HEK293 (cell line): ENCODE measurements around the gene UNC13A.

Experiments used
- CTCF ChIA-PET: fragments of 350-600 bp; formaldehyde crosslinking; extraction: SDS; loops from one replicate; lab custom pipeline; 2021; ENCODE audit warnings: antibody characterized with exemption; lab: Yijun Ruan, JAX
- POLR2A ChIA-PET: fragments of 300-600 bp; formaldehyde crosslinking; extraction: SDS; loops from one replicate; lab custom pipeline; 2020; ENCODE audit warnings: antibody characterized with exemption, inconsistent platforms; lab: Yijun Ruan, JAX
- H3K27ac ChIP-seq: fragments of 200-500 bp; sonication (Bioruptor generic); 2 replicates; pipeline ENCODE4 v1.5.1; 2014; ENCODE audit warnings: low read depth, low read length, control low read depth, inconsistent platforms; ENCODE audit errors: extremely low read depth
- H3K36me3 ChIP-seq, 2 experiments: fragments of 200-500 bp in 1 of 2; sonication (Bioruptor generic) in 1 of 2; 1 replicate in 1 of 2; 2 replicates in 1 of 2; pipeline ENCODE4 v1.5.1; 2014 to 2017; ENCODE audit warnings: inconsistent platforms in 2 of 2, low read length in 2 of 2; ENCODE audit not compliant: control insufficient read depth in 2 of 2, insufficient read depth in 1 of 2
- H3K4me1 ChIP-seq: fragments of 200-500 bp; sonication (Bioruptor generic); 2 replicates; pipeline ENCODE4 v1.5.1; 2014; ENCODE audit warnings: mild to moderate bottlenecking, low read length, inconsistent platforms; ENCODE audit not compliant: control insufficient read depth, insufficient read depth
- H3K4me3 ChIP-seq: 2 replicates; pipeline ENCODE4 v1.5.1; 2011; ENCODE audit warnings: low read depth, mild to moderate bottlenecking, control low read depth, low read length, moderate library complexity
- H3K9me3 ChIP-seq: fragments of 200-500 bp; sonication (Bioruptor generic); 2 replicates; pipeline ENCODE4 v1.5.1; 2014; ENCODE audit warnings: low read depth, low read length, inconsistent platforms; ENCODE audit not compliant: control insufficient read depth, insufficient read depth
- GLI2 ChIP-seq: fragments of 450-650 bp; formaldehyde crosslinking; IDR thresholded peaks from 2 replicates; pipeline ENCODE4; 2017; ENCODE audit warnings: missing biosample characterization, missing genetic modification characterization, low read depth, borderline replicate concordance
- INSM2 ChIP-seq: fragments of 450-650 bp; formaldehyde crosslinking; IDR thresholded peaks from 2 replicates; pipeline ENCODE4 v1.5.1; 2016; ENCODE audit warnings: missing biosample characterization, missing genetic modification characterization
- KLF1 ChIP-seq: fragments of 450-650 bp; formaldehyde crosslinking; IDR thresholded peaks from 2 replicates; pipeline ENCODE4 v1.5.1; 2016; ENCODE audit warnings: missing biosample characterization, missing genetic modification characterization
- KLF16 ChIP-seq: fragments of 450-650 bp; formaldehyde crosslinking; IDR thresholded peaks from 2 replicates; pipeline ENCODE4 v1.5.1; 2017; ENCODE audit warnings: missing biosample characterization, missing genetic modification characterization
- MZF1 ChIP-seq: fragments of 450-650 bp; formaldehyde crosslinking; IDR thresholded peaks from 2 replicates; pipeline ENCODE4 v1.5.1; 2017; ENCODE audit warnings: missing biosample characterization, missing genetic modification characterization, borderline replicate concordance
- OVOL3 ChIP-seq: fragments of 450-650 bp; formaldehyde crosslinking; IDR thresholded peaks from 2 replicates; pipeline ENCODE4 v1.5.1; 2016; ENCODE audit warnings: missing biosample characterization, missing genetic modification characterization
- REST ChIP-seq: fragments of 450-650 bp; formaldehyde crosslinking; IDR thresholded peaks from 2 replicates; pipeline ENCODE4 v1.5.1; 2016; ENCODE audit warnings: missing biosample characterization, missing genetic modification characterization
- SCRT2 ChIP-seq: fragments of 450-650 bp; formaldehyde crosslinking; IDR thresholded peaks from 2 replicates; pipeline ENCODE4 v1.5.1; 2016; ENCODE audit warnings: missing biosample characterization, missing genetic modification characterization
- WT1 ChIP-seq: fragments of 450-650 bp; formaldehyde crosslinking; IDR thresholded peaks from 2 replicates; pipeline ENCODE4 v1.5.1; 2016; ENCODE audit warnings: missing biosample characterization, missing genetic modification characterization
- ZFHX2 ChIP-seq: fragments of 450-650 bp; formaldehyde crosslinking; conservative IDR thresholded peaks from 2 replicates; pipeline ENCODE4 v1.5.1; 2016; ENCODE audit warnings: missing biosample characterization, missing genetic modification characterization
- ZNF155 ChIP-seq: fragments of 450-650 bp; formaldehyde crosslinking; IDR thresholded peaks from 2 replicates; pipeline ENCODE4 v1.5.1; 2016; ENCODE audit warnings: missing biosample characterization, missing genetic modification characterization
- ZNF157 ChIP-seq: fragments of 450-650 bp; formaldehyde crosslinking; IDR thresholded peaks from 2 replicates; pipeline ENCODE4 v1.5.1; 2016; ENCODE audit warnings: missing biosample characterization, missing genetic modification characterization
- ZNF174 ChIP-seq: fragments of 450-650 bp; formaldehyde crosslinking; IDR thresholded peaks from 2 replicates; pipeline ENCODE4 v1.5.0; 2017; ENCODE audit warnings: missing biosample characterization, mild to moderate bottlenecking, missing genetic modification characterization
- ZNF24 ChIP-seq: fragments of 450-650 bp; formaldehyde crosslinking; IDR thresholded peaks from 2 replicates; pipeline ENCODE4 v1.5.1; 2016; ENCODE audit warnings: missing biosample characterization, missing genetic modification characterization
- ZNF311 ChIP-seq: fragments of 450-650 bp; formaldehyde crosslinking; IDR thresholded peaks from 2 replicates; pipeline ENCODE4 v1.5.1; 2017; ENCODE audit warnings: missing biosample characterization, missing genetic modification characterization, borderline replicate concordance
- ZNF366 ChIP-seq: fragments of 450-650 bp; formaldehyde crosslinking; conservative IDR thresholded peaks from 2 replicates; pipeline ENCODE4 v1.5.1; 2016; ENCODE audit warnings: missing biosample characterization, missing genetic modification characterization
- ZNF37A ChIP-seq: fragments of 450-650 bp; IDR thresholded peaks from 2 replicates; pipeline ENCODE4 v1.5.1; 2018; ENCODE audit warnings: missing biosample characterization, missing genetic modification characterization
- ZNF404 ChIP-seq: fragments of 450-650 bp; formaldehyde crosslinking; IDR thresholded peaks from 2 replicates; pipeline ENCODE4 v1.5.1; 2017; ENCODE audit warnings: missing biosample characterization, missing genetic modification characterization
- ZNF426 ChIP-seq: fragments of 450-650 bp; formaldehyde crosslinking; IDR thresholded peaks from 2 replicates; pipeline ENCODE4 v1.5.1; 2017; ENCODE audit warnings: missing biosample characterization, missing genetic modification characterization, mild to moderate bottlenecking, inconsistent platforms, moderate library complexity
- ZNF629 ChIP-seq: fragments of 450-650 bp; formaldehyde crosslinking; IDR thresholded peaks from 2 replicates; pipeline ENCODE4 v1.5.1; 2017; ENCODE audit warnings: missing biosample characterization, missing genetic modification characterization
- ZNF843 ChIP-seq: fragments of 450-650 bp; formaldehyde crosslinking; IDR thresholded peaks from 2 replicates; pipeline ENCODE4 v1.5.1; 2016; ENCODE audit warnings: missing biosample characterization, missing genetic modification characterization
- ZSCAN16 ChIP-seq: fragments of 450-650 bp; formaldehyde crosslinking; IDR thresholded peaks from 2 replicates; pipeline ENCODE4 v1.5.1; 2016; ENCODE audit warnings: missing biosample characterization, missing genetic modification characterization
- TF ChIP-seq, protein P1 (sequence below): fragments of 450-650 bp; formaldehyde crosslinking; IDR thresholded peaks from 2 replicates; pipeline ENCODE4 v1.5.1; 2017; ENCODE audit warnings: missing biosample characterization, missing genetic modification characterization
- TF ChIP-seq, protein P2 (sequence below): fragments of 450-650 bp; IDR thresholded peaks from 2 replicates; pipeline ENCODE4 v1.5.1; 2018; ENCODE audit warnings: missing biosample characterization, mild to moderate bottlenecking, missing genetic modification characterization
- TF ChIP-seq, protein P3 (sequence below): fragments of 450-650 bp; formaldehyde crosslinking; IDR thresholded peaks from 2 replicates; pipeline ENCODE4 v1.5.1; 2017; ENCODE audit warnings: missing biosample characterization, mild to moderate bottlenecking, missing genetic modification characterization, moderate library complexity
- TF ChIP-seq, protein P4 (sequence below): fragments of 450-650 bp; formaldehyde crosslinking; IDR thresholded peaks from 2 replicates; pipeline ENCODE4 v1.5.1; 2016; ENCODE audit warnings: missing biosample characterization, missing genetic modification characterization
- TF ChIP-seq, protein P5 (sequence below): fragments of 450-650 bp; formaldehyde crosslinking; IDR thresholded peaks from 2 replicates; pipeline ENCODE4 v1.5.1; 2016; ENCODE audit warnings: missing biosample characterization, missing genetic modification characterization

The UNC13A gene

GRCh38 chr19:17686023-17686521 is 2.1 kb downstream of the UNC13A start:
- Histone ChIP-seq H3K27ac (no peak overlapping the region), H3K9me3 (no peaks in the 10 kb centered on the region), H3K4me1 (no peaks in the 10 kb centered on the region), H3K4me3 (no peak overlapping the region), H3K36me3 (no peaks in the 10 kb centered on the region)
- ChIA-PET CTCF (no interaction called here), POLR2A (no interaction called here)
- TF ChIP-seq ZNF157 (tag by site-specific recombination): no peak
- TF ChIP-seq KLF16: no peak
- peak; percentile 31; the same call in 1 of the 2 replicates for TF ChIP-seq ZNF366 (tag by site-specific recombination)
- TF ChIP-seq ZNF843 (tag by site-specific recombination): no peak
- no peak for TF ChIP-seq ZNF155
- no peak for TF ChIP-seq REST
- TF ChIP-seq, protein P1, sequence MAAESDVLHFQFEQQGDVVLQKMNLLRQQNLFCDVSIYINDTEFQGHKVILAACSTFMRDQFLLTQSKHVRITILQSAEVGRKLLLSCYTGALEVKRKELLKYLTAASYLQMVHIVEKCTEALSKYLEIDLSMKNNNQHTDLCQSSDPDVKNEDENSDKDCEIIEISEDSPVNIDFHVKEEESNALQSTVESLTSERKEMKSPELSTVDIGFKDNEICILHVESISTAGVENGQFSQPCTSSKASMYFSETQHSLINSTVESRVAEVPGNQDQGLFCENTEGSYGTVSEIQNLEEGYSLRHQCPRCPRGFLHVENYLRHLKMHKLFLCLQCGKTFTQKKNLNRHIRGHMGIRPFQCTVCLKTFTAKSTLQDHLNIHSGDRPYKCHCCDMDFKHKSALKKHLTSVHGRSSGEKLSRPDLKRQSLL (tag by site-specific recombination): no peak
- no peak for TF ChIP-seq OVOL3 (tag by site-specific recombination)
- 0 out of 2 replicates have a peak, but pooled peaks have one; percentile 13 for TF ChIP-seq ZNF629
- no peak for TF ChIP-seq ZNF311
- TF ChIP-seq ZFHX2 (tag by site-specific recombination): peak; percentile 93
- no peak for TF ChIP-seq GLI2 (tag by site-specific recombination)
- TF ChIP-seq WT1 (tag by site-specific recombination): no peak; the same call in 1 of the 2 replicates
- TF ChIP-seq, protein P2, sequence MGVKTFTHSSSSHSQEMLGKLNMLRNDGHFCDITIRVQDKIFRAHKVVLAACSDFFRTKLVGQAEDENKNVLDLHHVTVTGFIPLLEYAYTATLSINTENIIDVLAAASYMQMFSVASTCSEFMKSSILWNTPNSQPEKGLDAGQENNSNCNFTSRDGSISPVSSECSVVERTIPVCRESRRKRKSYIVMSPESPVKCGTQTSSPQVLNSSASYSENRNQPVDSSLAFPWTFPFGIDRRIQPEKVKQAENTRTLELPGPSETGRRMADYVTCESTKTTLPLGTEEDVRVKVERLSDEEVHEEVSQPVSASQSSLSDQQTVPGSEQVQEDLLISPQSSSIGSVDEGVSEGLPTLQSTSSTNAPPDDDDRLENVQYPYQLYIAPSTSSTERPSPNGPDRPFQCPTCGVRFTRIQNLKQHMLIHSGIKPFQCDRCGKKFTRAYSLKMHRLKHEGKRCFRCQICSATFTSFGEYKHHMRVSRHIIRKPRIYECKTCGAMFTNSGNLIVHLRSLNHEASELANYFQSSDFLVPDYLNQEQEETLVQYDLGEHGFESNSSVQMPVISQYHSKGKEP (tag by site-specific recombination): no peak
- TF ChIP-seq INSM2 (tag by site-specific recombination): no peak
- no peak for TF ChIP-seq ZNF404
- TF ChIP-seq ZNF37A (tag by site-specific recombination): no peak
- no peak for TF ChIP-seq ZNF24
- no peak for TF ChIP-seq ZNF426
- TF ChIP-seq, protein P3, sequence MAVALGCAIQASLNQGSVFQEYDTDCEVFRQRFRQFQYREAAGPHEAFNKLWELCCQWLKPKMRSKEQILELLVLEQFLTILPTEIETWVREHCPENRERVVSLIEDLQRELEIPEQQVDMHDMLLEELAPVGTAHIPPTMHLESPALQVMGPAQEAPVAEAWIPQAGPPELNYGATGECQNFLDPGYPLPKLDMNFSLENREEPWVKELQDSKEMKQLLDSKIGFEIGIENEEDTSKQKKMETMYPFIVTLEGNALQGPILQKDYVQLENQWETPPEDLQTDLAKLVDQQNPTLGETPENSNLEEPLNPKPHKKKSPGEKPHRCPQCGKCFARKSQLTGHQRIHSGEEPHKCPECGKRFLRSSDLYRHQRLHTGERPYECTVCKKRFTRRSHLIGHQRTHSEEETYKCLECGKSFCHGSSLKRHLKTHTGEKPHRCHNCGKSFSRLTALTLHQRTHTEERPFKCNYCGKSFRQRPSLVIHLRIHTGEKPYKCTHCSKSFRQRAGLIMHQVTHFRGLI (tag by site-specific recombination): peak; percentile 85; the same call in 1 of the 2 replicates
- TF ChIP-seq MZF1 (tag by site-specific recombination): no peak
- TF ChIP-seq KLF1: peak; percentile 93
- TF ChIP-seq ZNF174 (tag by site-specific recombination): no peak
- TF ChIP-seq ZSCAN16 (tag by site-specific recombination): no peak
- TF ChIP-seq, protein P4, sequence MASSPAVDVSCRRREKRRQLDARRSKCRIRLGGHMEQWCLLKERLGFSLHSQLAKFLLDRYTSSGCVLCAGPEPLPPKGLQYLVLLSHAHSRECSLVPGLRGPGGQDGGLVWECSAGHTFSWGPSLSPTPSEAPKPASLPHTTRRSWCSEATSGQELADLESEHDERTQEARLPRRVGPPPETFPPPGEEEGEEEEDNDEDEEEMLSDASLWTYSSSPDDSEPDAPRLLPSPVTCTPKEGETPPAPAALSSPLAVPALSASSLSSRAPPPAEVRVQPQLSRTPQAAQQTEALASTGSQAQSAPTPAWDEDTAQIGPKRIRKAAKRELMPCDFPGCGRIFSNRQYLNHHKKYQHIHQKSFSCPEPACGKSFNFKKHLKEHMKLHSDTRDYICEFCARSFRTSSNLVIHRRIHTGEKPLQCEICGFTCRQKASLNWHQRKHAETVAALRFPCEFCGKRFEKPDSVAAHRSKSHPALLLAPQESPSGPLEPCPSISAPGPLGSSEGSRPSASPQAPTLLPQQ (tag by site-specific recombination): no peak
- TF ChIP-seq, protein P5, sequence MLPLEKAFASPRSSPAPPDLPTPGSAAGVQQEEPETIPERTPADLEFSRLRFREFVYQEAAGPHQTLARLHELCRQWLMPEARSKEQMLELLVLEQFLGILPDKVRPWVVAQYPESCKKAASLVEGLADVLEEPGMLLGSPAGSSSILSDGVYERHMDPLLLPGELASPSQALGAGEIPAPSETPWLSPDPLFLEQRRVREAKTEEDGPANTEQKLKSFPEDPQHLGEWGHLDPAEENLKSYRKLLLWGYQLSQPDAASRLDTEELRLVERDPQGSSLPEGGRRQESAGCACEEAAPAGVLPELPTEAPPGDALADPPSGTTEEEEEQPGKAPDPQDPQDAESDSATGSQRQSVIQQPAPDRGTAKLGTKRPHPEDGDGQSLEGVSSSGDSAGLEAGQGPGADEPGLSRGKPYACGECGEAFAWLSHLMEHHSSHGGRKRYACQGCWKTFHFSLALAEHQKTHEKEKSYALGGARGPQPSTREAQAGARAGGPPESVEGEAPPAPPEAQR (tag by site-specific recombination): no peak
- TF ChIP-seq SCRT2 (tag by site-specific recombination): no peak
